Effector CD4-positive, alpha-beta T cell (primary cell): ENCODE data around the gene AMBRA1.
A peak's percentile ranks its signal among the peaks of the same experiment; 100 is the strongest.

Source experiments
- DNase-seq: peaks from one replicate; pipeline ENCODE4 v3.0.0-alpha.2; 2020

Gene AMBRA1

GRCh38 chr11:46574656-46575055 is 19.2 kb downstream of the AMBRA1 start:
- DNase-seq, result no peak

- no peak for DNase-seq
These were observed 22.9 kb downstream of the AMBRA1 start for GRCh38 chr11:46570790-46571398.

DNA sequence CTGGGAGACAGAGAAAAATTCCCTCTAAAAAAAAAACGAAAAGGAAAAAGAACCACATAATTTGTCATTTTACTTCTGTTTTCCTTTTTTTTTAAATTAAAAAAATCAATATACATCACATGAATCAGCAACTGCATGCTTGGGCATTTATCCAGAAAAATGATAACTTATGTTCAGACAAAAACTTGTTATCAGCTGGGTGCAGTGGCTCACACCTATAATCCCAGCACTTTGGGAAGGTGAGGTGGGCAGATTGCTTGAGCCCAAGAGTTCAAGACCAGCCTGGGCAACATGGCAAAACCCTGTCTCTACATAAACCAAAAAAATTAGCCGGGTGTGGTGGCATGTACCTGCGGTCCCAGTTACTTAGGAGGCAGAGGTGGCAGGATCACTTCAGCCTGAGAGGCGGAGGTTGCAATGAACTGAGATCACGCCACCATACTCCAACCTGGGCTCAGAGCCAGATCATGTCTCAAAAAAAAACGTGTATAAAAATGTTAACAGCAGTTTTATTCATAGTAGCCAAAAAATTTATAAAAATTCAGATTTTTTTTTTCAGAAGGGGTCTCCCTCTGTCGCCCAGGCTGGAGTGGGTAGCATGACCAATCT is 28.5 kb downstream of the AMBRA1 start:
- no peak for DNase-seq

GRCh38 chr11:46564459-46564858 is 29.4 kb downstream of the AMBRA1 start:
- no peak for DNase-seq

- no peak for DNase-seq
These were observed 31.3 kb downstream of the AMBRA1 start for GRCh38 chr11:46562527-46562926.

- DNase-seq, result no peak
These were observed 33.4 kb downstream of the AMBRA1 start for GRCh38 chr11:46560300-46560991.

DNA sequence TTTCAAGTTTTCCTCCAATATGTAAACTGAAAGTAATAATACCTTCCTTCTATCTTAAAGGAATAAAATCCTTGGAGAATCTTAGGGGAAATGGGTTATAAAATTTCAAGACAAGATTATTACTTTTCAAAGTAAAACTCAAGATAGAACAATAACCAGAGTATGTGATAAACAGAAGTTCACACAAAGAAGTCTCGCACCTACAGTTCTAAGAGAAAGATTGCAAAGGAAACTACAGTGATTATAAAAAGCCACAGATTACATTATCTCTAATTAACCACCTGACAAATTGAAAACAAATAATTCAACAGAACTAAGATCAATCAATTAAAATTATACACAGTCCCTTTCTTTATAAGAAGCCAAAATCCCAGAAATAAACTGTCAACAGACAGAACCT is 34.0 kb downstream of the AMBRA1 start:
- DNase-seq, result no peak

DNA sequence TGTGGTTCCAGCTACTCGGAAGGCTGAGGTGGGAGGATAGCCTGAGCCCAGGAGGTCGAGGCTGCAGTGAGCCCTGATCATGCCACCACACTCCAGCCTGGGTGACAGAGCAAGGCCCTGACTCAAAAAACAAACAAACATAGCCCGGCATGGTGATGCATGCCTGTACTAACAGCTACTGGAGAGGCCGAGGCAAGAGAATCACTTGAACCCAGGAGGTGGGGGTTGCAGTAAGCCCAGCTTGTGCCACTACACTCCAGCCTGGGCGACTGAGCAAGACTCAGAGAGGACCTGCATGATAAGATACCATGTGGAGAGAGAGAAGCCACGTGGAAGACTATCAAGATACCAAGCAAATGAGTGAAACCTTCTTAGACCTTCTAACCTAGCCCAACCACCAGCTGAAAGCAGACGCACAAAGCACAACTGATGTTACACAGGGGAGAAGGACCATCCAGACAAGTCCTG is 36.1 kb downstream of the AMBRA1 start:
- DNase-seq, result no peak

DNA sequence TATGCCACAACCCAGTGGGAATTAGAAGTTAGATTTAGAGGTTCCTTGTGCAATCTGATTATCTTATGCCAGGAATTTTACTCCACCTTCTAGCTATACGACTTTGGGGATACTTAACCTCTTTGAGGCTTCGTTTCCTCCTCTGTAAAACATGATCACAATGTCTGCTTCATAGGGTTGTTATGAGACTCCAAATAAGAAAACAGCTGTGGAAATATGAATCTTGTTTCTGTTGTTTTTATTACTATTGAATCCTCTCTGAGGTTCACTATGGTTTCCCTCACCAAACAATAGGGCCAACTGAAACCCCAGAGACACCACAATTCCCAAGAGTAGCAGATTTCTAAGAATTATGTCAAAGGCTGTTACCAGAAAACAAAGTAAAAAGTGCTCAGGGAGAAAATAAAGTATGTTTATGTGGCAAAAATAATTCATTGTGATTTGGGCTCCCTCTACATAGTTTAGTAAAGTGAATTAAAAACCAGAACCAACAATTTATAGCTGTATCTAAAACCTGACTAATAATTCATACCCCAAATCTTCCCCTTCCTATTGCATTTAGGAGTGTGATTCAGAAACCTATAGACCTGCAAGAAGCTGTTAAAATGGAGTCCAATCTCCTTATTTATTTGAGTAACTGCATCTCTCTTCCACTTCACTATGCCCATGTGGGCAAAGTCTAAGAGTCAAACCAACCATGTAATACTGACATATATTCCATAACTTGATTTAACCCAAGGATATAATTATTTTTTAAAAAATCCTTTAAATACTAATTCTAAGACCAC is 38.4 kb downstream of the AMBRA1 start:
- no peak for DNase-seq

DNA sequence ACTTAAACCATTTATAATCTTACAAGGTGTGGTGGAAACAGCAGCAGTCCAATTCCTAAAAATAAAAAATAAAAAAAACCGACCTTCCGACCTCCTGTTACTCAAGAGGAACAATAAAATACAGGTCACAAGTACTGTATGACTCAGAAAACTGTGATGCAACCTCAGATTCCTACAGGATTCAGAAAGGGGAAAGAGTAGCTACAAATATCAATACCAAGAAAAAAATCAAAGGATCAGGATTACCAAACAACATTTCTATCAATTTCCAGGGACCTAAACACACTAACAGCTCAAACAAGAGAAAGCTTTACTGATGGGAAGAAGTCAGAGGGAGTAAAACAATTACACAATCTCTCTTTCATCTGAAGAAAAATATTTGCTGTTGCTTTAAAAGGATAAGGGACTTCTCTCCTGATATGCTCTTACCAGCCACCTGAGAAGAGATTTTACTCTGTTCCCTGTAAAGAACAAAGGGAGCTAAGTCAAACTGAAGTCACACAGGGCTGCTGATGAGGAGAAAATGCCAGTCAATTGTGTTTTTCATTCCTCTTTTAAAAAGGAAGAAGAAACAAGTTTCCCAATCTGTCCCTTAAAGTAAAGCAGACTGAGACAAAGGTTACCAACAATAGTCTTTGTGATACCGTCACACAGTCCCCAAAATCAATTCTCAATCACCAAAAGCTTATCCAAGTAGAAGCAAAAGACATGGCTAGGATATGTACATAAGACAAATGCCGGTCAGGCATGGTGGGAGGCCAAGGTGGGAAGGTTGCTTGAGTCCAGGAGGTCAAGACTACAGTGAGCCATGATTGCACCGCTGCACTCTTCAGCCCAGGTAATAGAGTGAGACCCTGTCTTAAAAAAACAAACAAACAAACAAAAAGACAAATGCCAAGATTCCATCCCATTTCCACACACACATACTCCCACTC is 39.3 kb downstream of the AMBRA1 start:
- DNase-seq, result no peak

DNA sequence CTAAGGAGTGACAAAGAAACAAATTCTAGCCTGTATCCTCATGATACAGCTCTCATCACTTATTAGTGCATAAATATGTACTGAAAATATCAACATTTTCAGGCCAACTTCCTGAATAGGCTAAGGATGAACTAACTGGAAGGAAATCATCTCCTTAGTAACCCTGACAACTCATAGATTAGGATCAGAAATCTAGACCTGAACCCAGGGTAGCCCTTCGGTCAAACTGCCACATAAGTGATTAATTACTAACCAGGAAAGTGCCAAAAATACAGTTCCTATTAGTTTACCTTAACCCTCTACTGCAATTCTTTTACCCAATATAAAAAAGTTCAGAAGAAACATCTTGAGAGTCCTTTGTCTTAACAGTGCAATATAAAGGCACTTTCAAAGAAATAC is 40.0 kb downstream of the AMBRA1 start:
- no peak for DNase-seq

GRCh38 chr11:46551261-46551660 is 42.6 kb downstream of the AMBRA1 start:
- DNase-seq, result no peak

- no peak for DNase-seq
These were observed 46.2 kb downstream of the AMBRA1 start for GRCh38 chr11:46547579-46547978.

DNA sequence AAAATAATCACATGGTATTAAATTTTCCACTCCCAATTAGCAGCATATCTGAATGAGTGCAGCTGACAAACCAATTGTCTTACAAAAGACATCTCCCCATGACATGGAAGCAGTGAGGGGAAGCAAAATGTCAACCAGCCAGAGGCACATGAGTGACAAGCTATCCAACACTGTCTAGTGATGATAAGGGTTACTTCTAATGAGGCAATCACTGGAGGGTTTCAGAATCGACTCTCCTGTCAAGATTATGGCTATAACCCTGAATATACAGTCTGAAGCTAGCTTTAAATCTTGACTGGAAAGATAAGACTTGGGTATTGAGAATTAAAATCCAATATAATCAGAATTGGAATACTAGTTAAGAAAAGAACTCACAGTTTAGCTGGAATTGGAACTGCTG is 50.3 kb downstream of the AMBRA1 start:
- DNase-seq, result no peak

DNA sequence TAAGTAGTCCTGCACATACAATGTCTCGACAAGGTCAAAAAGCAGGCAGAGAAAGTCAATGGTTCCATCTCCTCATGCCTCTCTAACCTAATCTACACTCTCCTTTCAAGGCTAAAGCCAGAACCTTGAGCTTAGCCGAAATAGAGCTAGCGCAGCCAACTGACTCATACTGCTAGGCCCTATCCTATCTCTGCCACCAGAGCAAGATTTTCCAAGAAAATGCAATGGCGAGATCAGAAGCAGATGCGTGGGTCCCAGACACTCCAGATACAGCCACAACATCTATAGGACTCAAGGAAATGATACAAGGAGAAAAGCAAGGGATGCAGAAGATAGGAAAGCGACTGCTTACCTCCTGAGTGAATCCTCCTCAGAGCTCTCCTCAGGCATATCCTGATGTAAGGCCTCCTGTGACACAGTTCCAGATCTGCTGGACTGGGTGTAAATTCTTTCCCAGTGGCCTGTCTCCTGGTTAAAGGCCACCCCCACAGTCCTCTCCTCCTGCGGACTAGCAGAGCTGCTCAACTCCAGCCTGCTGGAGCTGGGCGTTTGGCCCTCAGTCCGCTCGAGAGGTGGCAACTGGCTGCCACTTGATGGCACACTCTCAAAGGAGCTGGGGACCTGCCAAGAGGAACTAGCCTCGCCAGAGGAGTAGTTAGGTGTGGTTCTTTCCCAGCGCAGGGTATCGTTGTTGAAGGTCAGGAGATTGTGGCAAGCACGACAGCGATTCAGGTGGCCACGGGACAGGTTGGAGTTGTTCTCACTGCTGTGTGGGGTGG is 52.0 kb downstream of the AMBRA1 start:
- no peak for DNase-seq

GRCh38 chr11:46540807-46541206 is 53.0 kb downstream of the AMBRA1 start:
- no peak for DNase-seq

DNA sequence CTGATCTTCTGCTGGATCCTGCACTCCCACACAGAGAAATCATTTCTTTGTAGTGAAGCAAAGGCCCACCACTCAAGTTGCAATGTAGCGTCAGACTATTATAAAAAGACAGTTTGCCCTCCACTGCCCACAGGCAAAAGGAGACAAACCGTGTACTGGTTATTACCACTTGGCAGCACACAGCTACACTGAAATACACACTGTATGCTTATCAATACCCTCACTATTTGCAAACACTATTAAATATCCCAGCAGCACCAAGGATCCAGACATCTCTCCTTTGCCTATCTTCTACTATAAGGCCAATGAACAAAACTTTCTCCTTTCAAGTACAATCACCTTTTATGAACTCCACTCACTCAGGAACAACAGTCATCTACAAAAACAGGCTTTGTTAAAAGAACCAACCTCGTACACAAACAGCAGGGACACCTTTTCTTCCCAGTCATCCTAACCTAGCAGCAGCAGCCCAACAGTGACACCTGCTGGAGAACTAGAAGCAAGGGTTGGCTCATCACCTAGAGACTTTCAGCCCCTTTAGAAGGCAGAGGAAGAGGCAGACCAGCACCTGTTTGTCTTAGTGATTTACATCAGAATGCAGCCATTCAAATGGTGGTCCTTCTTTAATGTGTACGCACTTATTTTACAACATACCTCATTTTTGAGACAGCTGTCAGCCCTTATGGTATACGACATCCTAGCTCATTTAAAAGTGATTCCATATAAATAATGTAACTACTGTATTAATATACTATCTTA is 56.1 kb downstream of the AMBRA1 start:
- peak; percentile 36 for DNase-seq

GRCh38 chr11:46537121-46537520 is 56.7 kb downstream of the AMBRA1 start:
- no peak for DNase-seq

DNA sequence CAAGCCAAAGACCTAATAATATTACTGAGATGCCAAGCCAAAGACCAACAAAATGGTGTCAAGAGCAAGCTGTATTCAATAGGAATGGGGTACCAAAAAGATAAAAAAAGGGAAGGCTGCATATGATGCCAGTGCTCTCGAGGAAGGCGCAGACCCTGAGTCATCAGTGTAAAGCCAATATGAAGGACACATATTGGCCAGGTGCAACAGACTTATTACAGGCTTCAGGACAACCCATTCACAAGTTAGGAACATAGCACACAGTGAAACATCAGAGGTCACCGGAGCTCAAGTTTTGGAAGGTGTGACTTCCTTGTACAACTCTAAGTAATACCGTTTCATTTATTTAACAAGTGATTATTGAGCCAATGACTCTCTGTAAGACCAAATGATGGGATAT is 58.1 kb downstream of the AMBRA1 start:
- no peak for DNase-seq

DNA sequence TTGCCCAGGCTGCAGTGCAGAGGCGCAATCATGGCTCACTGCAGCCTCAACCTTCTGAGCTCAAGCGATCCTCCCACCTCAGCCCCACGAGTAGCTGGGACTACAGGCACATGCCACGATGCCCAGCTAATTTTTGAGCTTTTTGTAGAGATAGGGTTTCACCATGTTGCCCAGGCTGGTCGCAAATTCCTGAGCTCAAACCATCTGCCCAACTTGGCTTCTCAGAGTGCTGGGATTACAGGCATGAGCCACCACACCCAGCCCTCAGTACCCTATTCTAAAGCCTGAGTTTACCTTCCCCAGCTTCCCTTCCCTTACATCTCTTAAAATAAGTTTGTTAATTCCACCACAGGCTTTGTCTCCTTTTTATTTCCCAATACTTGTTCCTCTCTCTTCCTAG is 59.1 kb downstream of the AMBRA1 start:
- DNase-seq, result no peak
